IMR-90 (cell line): ENCODE results near the gene MARS1.

ENCODE experiments used
- BHLHE40 ChIP-seq: fragments of 150-350 bp; IDR thresholded peaks from 2 replicates; pipeline ENCODE4 v1.6.1; 2016; ENCODE audit warnings: mild to moderate bottlenecking, low read depth, low read length
- CEBPB ChIP-seq: IDR thresholded peaks from 2 replicates; pipeline ENCODE4 v1.6.1; 2012; ENCODE audit warnings: low read depth, low read length, improper control_type of control experiment
- FOS ChIP-seq: fragments of 150-350 bp; IDR thresholded peaks from 2 replicates; pipeline ENCODE4 v1.6.1; 2016; ENCODE audit warnings: low read depth, low read length
- MAZ ChIP-seq: IDR thresholded peaks from 2 replicates; pipeline ENCODE4 v1.6.1; 2012; ENCODE audit warnings: low read depth, mild to moderate bottlenecking, low read length, improper control_type of control experiment, moderate library complexity, borderline replicate concordance
- MXI1 ChIP-seq: IDR thresholded peaks from 2 replicates; pipeline ENCODE4 v1.6.1; 2012; ENCODE audit warnings: low read depth, mild to moderate bottlenecking, low read length, moderate library complexity, borderline replicate concordance
- NFE2L2 ChIP-seq: fragments of 150-350 bp; IDR thresholded peaks from 2 replicates; pipeline ENCODE4 v1.6.1; 2016; ENCODE audit warnings: low read depth, mild to moderate bottlenecking, low read length
- POLR2A ChIP-seq: IDR thresholded peaks from 2 replicates; pipeline ENCODE4 v1.6.1; 2012; ENCODE audit warnings: mild to moderate bottlenecking, low read depth, low read length
- RAD21 ChIP-seq: IDR thresholded peaks from 2 replicates; pipeline ENCODE4 v1.6.1; 2012; ENCODE audit warnings: low read length, improper control_type of control experiment
- RCOR1 ChIP-seq: IDR thresholded peaks from 2 replicates; pipeline ENCODE4 v1.6.1; 2012; ENCODE audit warnings: mild to moderate bottlenecking, low read length, improper control_type of control experiment; ENCODE audit not compliant: insufficient replicate concordance
- SMC3 ChIP-seq: fragments of 150-350 bp; IDR thresholded peaks from 2 replicates; pipeline ENCODE4 v1.6.1; 2016; ENCODE audit warnings: low read depth, mild to moderate bottlenecking, antibody characterized with exemption, low read length, moderate library complexity
- TF ChIP-seq, protein P1 (sequence below): conservative IDR thresholded peaks from 2 replicates; pipeline ENCODE4 v1.5.1; 2012; ENCODE audit warnings: mild to moderate bottlenecking, low read depth, low read length, improper control_type of control experiment
- TF ChIP-seq, protein P2 (sequence below): fragments of 150-350 bp; IDR thresholded peaks from 2 replicates; pipeline ENCODE4 v1.6.1; 2017; ENCODE audit warnings: mild to moderate bottlenecking, antibody characterized with exemption, low read length, low read depth
- TF ChIP-seq, protein P3 (sequence below): fragments of 150-350 bp; IDR thresholded peaks from 2 replicates; pipeline ENCODE4 v1.6.1; 2016; ENCODE audit warnings: low read depth, mild to moderate bottlenecking, low read length, moderate library complexity, borderline replicate concordance

DNA sequence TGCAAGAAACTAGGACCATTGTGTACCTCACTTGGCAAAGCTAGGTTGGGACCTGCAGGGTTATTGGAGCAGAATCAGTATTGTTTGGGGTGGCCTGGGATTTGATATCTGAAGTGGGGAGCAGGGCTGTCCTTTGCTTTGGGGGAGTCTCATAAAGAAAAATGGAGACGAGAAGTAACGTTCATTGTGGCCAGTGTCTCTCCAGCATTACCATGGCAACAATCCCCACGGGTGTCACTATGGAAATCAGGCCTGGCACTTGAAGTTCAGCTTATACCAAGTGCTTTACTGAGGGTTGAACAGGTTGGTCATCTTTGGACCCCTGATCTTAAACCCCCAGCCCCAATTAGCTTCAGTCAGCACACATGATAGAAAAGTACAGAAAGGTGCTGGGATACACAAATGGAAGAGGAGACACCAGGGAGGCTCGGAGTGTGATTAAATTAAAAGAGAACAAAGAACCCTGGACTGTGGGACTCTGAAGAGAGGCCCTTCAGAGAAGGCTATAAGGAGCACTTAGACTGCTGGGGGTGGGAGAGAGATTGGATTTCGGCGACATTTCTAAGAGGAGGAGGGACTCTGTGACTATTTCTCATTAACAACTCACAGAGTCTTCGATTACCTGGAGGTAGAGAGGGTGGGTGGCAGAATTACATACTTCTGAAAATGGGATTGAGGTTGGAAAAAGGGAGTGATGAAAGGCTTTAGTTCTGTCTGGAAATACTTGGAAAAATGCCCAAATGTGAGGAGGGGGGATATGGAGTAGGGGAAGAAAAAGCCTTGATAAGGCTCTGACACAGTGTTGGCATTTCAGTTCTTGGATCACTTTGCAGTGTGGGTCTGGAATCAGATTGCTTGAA is 65.7 kb downstream of the MARS1 start:
- TF ChIP-seq, protein P1, sequence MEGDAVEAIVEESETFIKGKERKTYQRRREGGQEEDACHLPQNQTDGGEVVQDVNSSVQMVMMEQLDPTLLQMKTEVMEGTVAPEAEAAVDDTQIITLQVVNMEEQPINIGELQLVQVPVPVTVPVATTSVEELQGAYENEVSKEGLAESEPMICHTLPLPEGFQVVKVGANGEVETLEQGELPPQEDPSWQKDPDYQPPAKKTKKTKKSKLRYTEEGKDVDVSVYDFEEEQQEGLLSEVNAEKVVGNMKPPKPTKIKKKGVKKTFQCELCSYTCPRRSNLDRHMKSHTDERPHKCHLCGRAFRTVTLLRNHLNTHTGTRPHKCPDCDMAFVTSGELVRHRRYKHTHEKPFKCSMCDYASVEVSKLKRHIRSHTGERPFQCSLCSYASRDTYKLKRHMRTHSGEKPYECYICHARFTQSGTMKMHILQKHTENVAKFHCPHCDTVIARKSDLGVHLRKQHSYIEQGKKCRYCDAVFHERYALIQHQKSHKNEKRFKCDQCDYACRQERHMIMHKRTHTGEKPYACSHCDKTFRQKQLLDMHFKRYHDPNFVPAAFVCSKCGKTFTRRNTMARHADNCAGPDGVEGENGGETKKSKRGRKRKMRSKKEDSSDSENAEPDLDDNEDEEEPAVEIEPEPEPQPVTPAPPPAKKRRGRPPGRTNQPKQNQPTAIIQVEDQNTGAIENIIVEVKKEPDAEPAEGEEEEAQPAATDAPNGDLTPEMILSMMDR = no peak
- TF ChIP-seq POLR2A (no peak), MXI1 (no peak), FOS (no peak), RAD21 (no peak), CEBPB (no peak), RCOR1 (no peak), BHLHE40 (no peak), SMC3 (no peak), NFE2L2 (no peak), MAZ (no peak)
- TF ChIP-seq, protein P2, sequence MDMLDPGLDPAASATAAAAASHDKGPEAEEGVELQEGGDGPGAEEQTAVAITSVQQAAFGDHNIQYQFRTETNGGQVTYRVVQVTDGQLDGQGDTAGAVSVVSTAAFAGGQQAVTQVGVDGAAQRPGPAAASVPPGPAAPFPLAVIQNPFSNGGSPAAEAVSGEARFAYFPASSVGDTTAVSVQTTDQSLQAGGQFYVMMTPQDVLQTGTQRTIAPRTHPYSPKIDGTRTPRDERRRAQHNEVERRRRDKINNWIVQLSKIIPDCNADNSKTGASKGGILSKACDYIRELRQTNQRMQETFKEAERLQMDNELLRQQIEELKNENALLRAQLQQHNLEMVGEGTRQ = no peak
- TF ChIP-seq, protein P3, sequence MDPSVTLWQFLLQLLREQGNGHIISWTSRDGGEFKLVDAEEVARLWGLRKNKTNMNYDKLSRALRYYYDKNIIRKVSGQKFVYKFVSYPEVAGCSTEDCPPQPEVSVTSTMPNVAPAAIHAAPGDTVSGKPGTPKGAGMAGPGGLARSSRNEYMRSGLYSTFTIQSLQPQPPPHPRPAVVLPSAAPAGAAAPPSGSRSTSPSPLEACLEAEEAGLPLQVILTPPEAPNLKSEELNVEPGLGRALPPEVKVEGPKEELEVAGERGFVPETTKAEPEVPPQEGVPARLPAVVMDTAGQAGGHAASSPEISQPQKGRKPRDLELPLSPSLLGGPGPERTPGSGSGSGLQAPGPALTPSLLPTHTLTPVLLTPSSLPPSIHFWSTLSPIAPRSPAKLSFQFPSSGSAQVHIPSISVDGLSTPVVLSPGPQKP = no peak
